GM12878 (cell line): ENCODE measurements around the gene PTPRD. TPM values are rescaled to one million over a fixed set of nuclear protein-coding genes. Genes with fewer than 3 reads are reported as not detected.

ENCODE experiments used
- ATAC-seq: fragments of 200-7000 bp; cut with Tn5 transposase; 3 replicates; pipeline ENCODE4 v1.9.1; 2020; ENCODE audit warnings: mild to moderate bottlenecking, moderate library complexity
- BruUV-seq: library from RNA; stranded (reverse); fragments of 400-500 nt; replicated peaks from 2 replicates; lab custom pipeline; 2021; lab: Mats Ljungman, UMichigan
- CTCF ChIA-PET: fragments of 300-600 bp; sonication (Branson Sonifier 250); formaldehyde crosslinking; extraction: SDS; loops from one replicate; lab custom pipeline; 2021; ENCODE audit warnings: inconsistent platforms; lab: Yijun Ruan, JAX
- POLR2A ChIA-PET: fragments of 350-600 bp; formaldehyde crosslinking; extraction: SDS; loops from one replicate; lab custom pipeline; 2021; ENCODE audit warnings: inconsistent platforms; lab: Charles Lee
- RAD21 ChIA-PET: fragments of 300-600 bp; sonication (Branson Sonifier 250); formaldehyde crosslinking; loops from one replicate; lab custom pipeline; 2023; ENCODE audit warnings: antibody characterized with exemption; ENCODE audit not compliant: unreplicated experiment; lab: Charles Lee
- SMC1A ChIA-PET: fragments of 300-600 bp; sonication (Branson Sonifier 250); formaldehyde crosslinking; loops from one replicate; lab custom pipeline; 2023; ENCODE audit not compliant: unreplicated experiment, uncharacterized antibody; lab: Charles Lee
- DNase-seq: peaks from one replicate; pipeline ENCODE4 v3.0.0-alpha.2; 2011; ENCODE audit warnings: low read depth, low spot score
- FAIRE-seq: peaks from 3 replicates; lab custom pipeline; 2011; peaks lifted over from hg19 to GRCh38; lab: Jason Lieb, UNC
- H2AFZ ChIP-seq: 2 replicates; pipeline ENCODE4 v1.6.0; 2011; ENCODE audit warnings: low read depth, low read length, control low read depth; ENCODE audit not compliant: control insufficient read depth
- H3K27ac ChIP-seq: 2 replicates; pipeline ENCODE4 v1.5.1; 2011; ENCODE audit warnings: control low read depth; ENCODE audit not compliant: control insufficient read depth, insufficient read depth
- H3K27me3 ChIP-seq, 2 experiments: replicated peaks in 1 of 2; 2 replicates each; pipeline versions ENCODE4 v1.6.0 to v1.6.1; 2011; ENCODE audit warnings: low read length in 1 of 2; ENCODE audit not compliant: control insufficient read depth in 2 of 2, insufficient read depth in 2 of 2
- H3K36me3 ChIP-seq, 2 experiments: 2 replicates each; pipeline ENCODE4 v1.5.1; 2011; ENCODE audit warnings: low read length in 1 of 2; ENCODE audit not compliant: control insufficient read depth in 2 of 2, insufficient read depth in 2 of 2
- H3K4me1 ChIP-seq: 2 replicates; pipeline ENCODE4 v1.6.1; 2011; ENCODE audit warnings: mild to moderate bottlenecking, low read length, moderate library complexity, mixed read lengths; ENCODE audit not compliant: control insufficient read depth, insufficient read depth
- H3K4me2 ChIP-seq: 2 replicates; pipeline ENCODE4 v1.6.0; 2011; ENCODE audit warnings: control low read depth; ENCODE audit not compliant: control insufficient read depth, insufficient read depth
- H3K4me3 ChIP-seq: fragments of 200-600 bp; sonication (generic); 2 replicates; pipeline ENCODE4 v1.5.1; 2016
- H3K79me2 ChIP-seq: 2 replicates; pipeline ENCODE4 v1.6.0; 2011; ENCODE audit warnings: low read length; ENCODE audit not compliant: control insufficient read depth, insufficient read depth
- H3K9ac ChIP-seq: 2 replicates; pipeline ENCODE4 v1.8.0; 2011; ENCODE audit warnings: low read length, control low read depth, mixed read lengths; ENCODE audit not compliant: control insufficient read depth, insufficient read depth
- H3K9me3 ChIP-seq: replicated peaks from 3 replicates; pipeline ENCODE4 v1.5.1; 2011; ENCODE audit warnings: mild to moderate bottlenecking, low read length; ENCODE audit not compliant: control insufficient read depth, insufficient read depth
- H4K20me1 ChIP-seq: 2 replicates; pipeline ENCODE4 v1.6.0; 2011; ENCODE audit not compliant: control insufficient read depth, insufficient read depth
- ASH2L ChIP-seq: fragments of 300-600, 200-600 bp; sonication (generic); IDR thresholded peaks from 2 replicates; pipeline ENCODE4 v1.6.1; 2017; ENCODE audit warnings: low read depth, mild to moderate bottlenecking, borderline replicate concordance
- CHD2 ChIP-seq: IDR thresholded peaks from 2 replicates; pipeline ENCODE4 v1.6.1; 2011; ENCODE audit warnings: low read depth, low read length, improper control_type of control experiment, borderline replicate concordance
- CHD4 ChIP-seq: fragments of 200-600 bp; sonication (generic); IDR thresholded peaks from 2 replicates; pipeline ENCODE4 v1.6.1; 2016; ENCODE audit warnings: mild to moderate bottlenecking
- GABPA ChIP-seq: IDR thresholded peaks from 2 replicates; pipeline ENCODE4 v1.6.1; 2014; ENCODE audit warnings: antibody characterized with exemption, low read depth, mild to moderate bottlenecking, inconsistent platforms
- RELA ChIP-seq: fragments of 450-650 bp; IDR thresholded peaks from 2 replicates; pipeline ENCODE4 v1.8.0; 2014; ENCODE audit warnings: borderline replicate concordance; ENCODE audit not compliant: partially characterized antibody
- SIN3A ChIP-seq: IDR thresholded peaks from 2 replicates; pipeline ENCODE4 v1.6.1; 2012; ENCODE audit warnings: low read depth, low read length, improper control_type of control experiment
- SMARCA5 ChIP-seq: fragments of 450-650 bp; IDR thresholded peaks from 2 replicates; pipeline ENCODE4 v1.6.1; 2017; ENCODE audit warnings: mild to moderate bottlenecking
- SREBF2 ChIP-seq: IDR thresholded peaks from 2 replicates; pipeline ENCODE4 v1.6.1; 2012; ENCODE audit warnings: mild to moderate bottlenecking, low read length
- ZNF274 ChIP-seq: IDR thresholded peaks from one replicate; pipeline ENCODE4 v1.8.0; 2011; ENCODE audit not compliant: insufficient read length, insufficient read depth
- ZNF622 ChIP-seq: fragments of 450-650 bp; IDR thresholded peaks from 2 replicates; pipeline ENCODE4 v1.6.1; 2017; ENCODE audit warnings: mild to moderate bottlenecking, inconsistent platforms
- WGBS: methylation state at CpG from one replicate; pipeline ENCODE4 v1.1.6; 2016; ENCODE audit warnings: low lambda C conversion rate; ENCODE audit not compliant: insufficient replicate concordance, insufficient coverage; ENCODE audit errors: missing lambda C conversion rate; 5-methylcytosine and 5-hydroxymethylcytosine counted together
- in situ Hi-C: fragments of 300-500 bp; cut with MboI; formaldehyde crosslinking; loops from 9 replicates; pipeline ENCODE4 v1.14.3; 2018; ENCODE audit warnings: mixed read lengths
- intact Hi-C: fragments of 100-400 bp; cut with micrococcal nuclease; formaldehyde crosslinking; loops from one replicate; pipeline ENCODE4 v1.14.2; 2022; ENCODE audit not compliant: unreplicated experiment
- polyA plus RNA-seq, 11 experiments: library from polyadenylated mRNA; depleted of rRNA in 4 of 11; unstranded in 6 of 11; stranded (reverse) in 5 of 11; fragments of >200 nt; fragmentation: Nextera tagmentation in 4 of 11; fragmentation: Illumina TruSeq in 1 of 11; extraction: Ambion mirVana in 4 of 11; extraction: Trizol in 1 of 11; gene quantifications; 1 replicate in 1 of 11; 2 replicates in 10 of 11; pipeline versions ENCODE4 v1.2.1 to v1.2.3, GENCODE V29; 2011 to 2016; ENCODE audit warnings: inconsistent platforms in 2 of 11, missing spikeins in 2 of 11, low read depth in 1 of 11
- total RNA-seq, 4 experiments: library from RNA; depleted of rRNA in 3 of 4; stranded (reverse); fragments of >200 nt in 3 of 4; fragmentation: Illumina TruSeq in 1 of 4; extraction: Trizol in 1 of 4; gene quantifications; 2 replicates each; pipeline versions ENCODE4 v1.2.1 to v1.2.3, GENCODE V29; 2013 to 2021
- TF ChIP-seq, protein P1 (sequence below): IDR thresholded peaks from 2 replicates; pipeline ENCODE4 v1.6.1; 2012; ENCODE audit warnings: low read depth, low read length, improper control_type of control experiment

Gene PTPRD
- total and polyA plus RNA-seq, 10 of the 15 experiments (the other 5 are each of a cell fraction or from before 2014, with no cell fraction given): under 0.01 to 0.05 (median 0.01) TPM; not detected in 7

DNA sequence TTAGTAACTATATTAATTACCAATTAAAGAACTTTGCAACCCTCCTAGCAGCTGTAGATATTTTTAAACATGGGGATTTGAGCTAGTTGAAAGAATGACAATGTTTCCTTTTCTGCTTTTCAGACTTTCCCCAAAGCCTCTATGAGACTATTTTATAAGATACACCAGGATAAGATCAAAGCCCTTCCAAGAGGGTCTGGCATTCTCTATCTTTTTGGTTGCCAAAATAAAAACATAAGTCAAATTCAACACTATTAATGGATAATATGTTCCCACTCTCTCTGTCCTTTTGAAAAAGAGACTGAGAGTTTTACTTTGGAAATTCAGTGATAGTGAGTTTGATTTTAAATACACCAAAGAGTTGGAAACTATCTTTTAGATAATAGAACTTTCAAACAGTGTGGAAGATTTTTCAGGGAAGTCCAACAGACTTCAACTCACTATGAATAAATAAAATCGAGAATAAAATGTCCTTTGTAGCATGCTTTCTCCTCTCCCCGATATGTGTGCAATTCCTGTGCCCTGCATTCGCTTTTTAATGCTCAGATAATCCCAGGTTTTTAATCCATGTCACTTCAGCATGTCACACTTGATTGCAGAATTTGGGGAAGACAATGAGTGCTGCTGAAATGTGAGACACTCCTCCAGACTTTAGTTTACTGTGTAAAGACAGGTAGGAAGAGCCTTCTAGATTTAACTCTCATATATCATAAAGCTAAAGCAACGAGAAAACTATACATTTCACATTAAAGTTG is 1717.5 kb downstream of the PTPRD start:
- POLR2A ChIA-PET: no interaction called here
- no TSS peak for BruUV-seq
- Histone ChIP-seq H3K36me3 (no peaks in the 10 kb centered on the region), H3K4me3 (no peak overlapping the region)
- SMC1A ChIA-PET: interaction anchor here (1.1 to 1.4 kb wide), 2 partner anchors 1322 to 1328 kb away, joined by 3 to 5 read pairs; no protein-coding TSS in a partner anchor
- no peak for TF ChIP-seq GABPA
- TF ChIP-seq SREBF2: no peak
- TF ChIP-seq RELA: no peak
- TF ChIP-seq ZNF622: no peak
- no peak for TF ChIP-seq ZNF274
- TF ChIP-seq CHD2: no peak
- no peak for TF ChIP-seq SMARCA5
- TF ChIP-seq, protein P1, sequence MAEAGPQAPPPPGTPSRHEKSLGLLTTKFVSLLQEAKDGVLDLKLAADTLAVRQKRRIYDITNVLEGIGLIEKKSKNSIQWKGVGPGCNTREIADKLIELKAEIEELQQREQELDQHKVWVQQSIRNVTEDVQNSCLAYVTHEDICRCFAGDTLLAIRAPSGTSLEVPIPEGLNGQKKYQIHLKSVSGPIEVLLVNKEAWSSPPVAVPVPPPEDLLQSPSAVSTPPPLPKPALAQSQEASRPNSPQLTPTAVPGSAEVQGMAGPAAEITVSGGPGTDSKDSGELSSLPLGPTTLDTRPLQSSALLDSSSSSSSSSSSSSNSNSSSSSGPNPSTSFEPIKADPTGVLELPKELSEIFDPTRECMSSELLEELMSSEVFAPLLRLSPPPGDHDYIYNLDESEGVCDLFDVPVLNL: no peak
- TF ChIP-seq CHD4: no peak
- TF ChIP-seq SIN3A: no peak
- no peak for TF ChIP-seq ASH2L
- TF ChIP-seq, all 136 proteins: peak for 0
- DNase-seq (no peak), FAIRE-seq (no peak), ATAC-seq (no peak)
- H3K4me1 ChIP-seq: no peaks in the 10 kb centered on the region
- no peaks in the 10 kb centered on the region for H3K79me2 ChIP-seq
- RAD21 ChIA-PET: interaction anchor here (1.1 to 1.8 kb wide), 4 partner anchors 13 to 1325 kb away, joined by 3 to 7 read pairs (median 4); no protein-coding TSS in a partner anchor
- CTCF ChIA-PET: interaction anchor here (0.6 to 2.9 kb wide), 11 partner anchors 11 to 1661 kb away, joined by 3 to 21 read pairs (median 3); no protein-coding TSS in a partner anchor
- intact Hi-C loops: loop anchor here (5.0 kb wide), 1 partner anchor 1323 kb away; no protein-coding TSS in a partner anchor
- H3K9me3 ChIP-seq: no peaks in the 10 kb centered on the region
- 6% methylated on average over 4 of the region's 4 CpGs for WGBS
- H3K27me3 ChIP-seq: no peaks in the 10 kb centered on the region
- no peak overlapping the region for H3K4me2 ChIP-seq
- H2AFZ ChIP-seq: no peak overlapping the region
- in situ Hi-C loops: loop anchor here (10.0 kb wide), 1 partner anchor 1320 kb away; no protein-coding TSS in a partner anchor
- no peak overlapping the region for H3K27ac ChIP-seq
- no peaks in the 10 kb centered on the region for H4K20me1 ChIP-seq
- H3K9ac ChIP-seq: no peak overlapping the region
